22Rv1 (cell line): ENCODE data around the gene SFR1.

ENCODE experiments used
- H3K27ac ChIP-seq: fragments of 450-650 bp; 2 replicates; pipeline ENCODE4 v1.5.1; 2017
- CTCF ChIP-seq: fragments of 450-650 bp; IDR thresholded peaks from 2 replicates; pipeline ENCODE4 v1.5.1; 2017; ENCODE audit warnings: mild to moderate bottlenecking
- ZFX ChIP-seq: fragments of 450-650 bp; IDR thresholded peaks from 2 replicates; pipeline ENCODE4 v1.6.1; 2017; ENCODE audit warnings: antibody characterized with exemption, borderline replicate concordance

SFR1 gene

GRCh38 chr10:104139221-104139620 is 17.2 kb downstream of the SFR1 start:
- no peak overlapping the region for H3K27ac ChIP-seq
- TF ChIP-seq CTCF: peak; percentile 59
- no peak for TF ChIP-seq ZFX

GRCh38 chr10:104142081-104142480 is 20.1 kb downstream of the SFR1 start:
- TF ChIP-seq ZFX: no peak
- no peak for TF ChIP-seq CTCF
- no peak overlapping the region for H3K27ac ChIP-seq

GRCh38 chr10:104143829-104144228 is 21.9 kb downstream of the SFR1 start:
- TF ChIP-seq CTCF (no peak), ZFX (no peak)
- H3K27ac ChIP-seq: no peak overlapping the region

- TF ChIP-seq CTCF (no peak), ZFX (no peak)
- no peak overlapping the region for H3K27ac ChIP-seq
Observed at GRCh38 chr10:104144931-104145330, 23.0 kb downstream of the SFR1 start.

GRCh38 chr10:104146882-104147281 is 24.9 kb downstream of the SFR1 start:
- TF ChIP-seq ZFX: no peak
- no peak for TF ChIP-seq CTCF
- no peak overlapping the region for H3K27ac ChIP-seq

GRCh38 chr10:104150139-104150538 is 28.2 kb downstream of the SFR1 start:
- no peak overlapping the region for H3K27ac ChIP-seq
- TF ChIP-seq ZFX (no peak), CTCF (no peak)

GRCh38 chr10:104151737-104152136 is 29.8 kb downstream of the SFR1 start:
- TF ChIP-seq CTCF (no peak), ZFX (no peak)

More at GRCh38 chr10:104151737-104152136, 29.8 kb downstream of the SFR1 start:
- no peak overlapping the region for H3K27ac ChIP-seq
